HG02840 (cell line): ENCODE results near the gene TGM4.

ENCODE experiments used
- ATAC-seq: cut with Tn5 transposase; IDR thresholded peaks from one replicate; pipeline ENCODE4 v1.9.1; 2021; ENCODE audit warnings: mild to moderate bottlenecking, moderate library complexity, moderate number of reproducible peaks; ENCODE audit not compliant: unreplicated experiment, low FRiP score

Gene TGM4

DNA sequence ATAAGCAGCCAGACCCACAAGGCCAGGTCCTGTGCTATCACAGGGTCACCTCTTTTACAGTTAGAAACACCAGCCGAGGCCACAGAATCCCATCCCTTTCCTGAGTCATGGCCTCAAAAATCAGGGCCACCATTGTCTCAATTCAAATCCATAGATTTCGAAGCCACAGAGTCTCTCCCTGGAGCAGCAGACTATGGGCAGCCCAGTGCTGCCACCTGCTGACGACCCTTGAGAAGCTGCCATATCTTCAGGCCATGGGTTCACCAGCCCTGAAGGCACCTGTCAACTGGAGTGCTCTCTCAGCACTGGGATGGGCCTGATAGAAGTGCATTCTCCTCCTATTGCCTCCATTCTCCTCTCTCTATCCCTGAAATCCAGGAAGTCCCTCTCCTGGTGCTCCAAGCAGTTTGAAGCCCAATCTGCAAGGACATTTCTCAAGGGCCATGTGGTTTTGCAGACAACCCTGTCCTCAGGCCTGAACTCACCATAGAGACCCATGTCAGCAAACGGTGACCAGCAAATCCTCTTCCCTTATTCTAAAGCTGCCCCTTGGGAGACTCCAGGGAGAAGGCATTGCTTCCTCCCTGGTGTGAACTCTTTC is 39.6 kb downstream of the TGM4 start:
- no peak for ATAC-seq

DNA sequence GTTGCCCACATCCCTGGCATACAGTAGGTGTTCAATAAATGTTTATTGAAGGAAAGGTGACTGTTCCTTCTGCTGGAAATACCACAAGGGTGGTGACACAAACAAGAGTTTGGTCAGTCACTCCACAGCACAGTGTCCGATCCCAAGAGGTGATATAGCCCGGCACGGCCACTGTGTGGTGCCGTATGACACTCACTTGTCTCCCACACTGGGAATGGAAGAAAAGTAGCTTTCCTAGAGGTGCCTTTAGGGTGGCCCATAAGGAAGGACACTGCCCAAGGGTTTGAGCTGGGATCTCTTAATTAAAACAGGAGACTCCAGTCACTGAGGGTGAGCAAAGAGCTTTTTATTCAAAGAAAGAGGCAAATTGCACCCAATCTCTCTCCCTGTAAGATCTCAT is 40.5 kb downstream of the TGM4 start:
- ATAC-seq = no peak

DNA sequence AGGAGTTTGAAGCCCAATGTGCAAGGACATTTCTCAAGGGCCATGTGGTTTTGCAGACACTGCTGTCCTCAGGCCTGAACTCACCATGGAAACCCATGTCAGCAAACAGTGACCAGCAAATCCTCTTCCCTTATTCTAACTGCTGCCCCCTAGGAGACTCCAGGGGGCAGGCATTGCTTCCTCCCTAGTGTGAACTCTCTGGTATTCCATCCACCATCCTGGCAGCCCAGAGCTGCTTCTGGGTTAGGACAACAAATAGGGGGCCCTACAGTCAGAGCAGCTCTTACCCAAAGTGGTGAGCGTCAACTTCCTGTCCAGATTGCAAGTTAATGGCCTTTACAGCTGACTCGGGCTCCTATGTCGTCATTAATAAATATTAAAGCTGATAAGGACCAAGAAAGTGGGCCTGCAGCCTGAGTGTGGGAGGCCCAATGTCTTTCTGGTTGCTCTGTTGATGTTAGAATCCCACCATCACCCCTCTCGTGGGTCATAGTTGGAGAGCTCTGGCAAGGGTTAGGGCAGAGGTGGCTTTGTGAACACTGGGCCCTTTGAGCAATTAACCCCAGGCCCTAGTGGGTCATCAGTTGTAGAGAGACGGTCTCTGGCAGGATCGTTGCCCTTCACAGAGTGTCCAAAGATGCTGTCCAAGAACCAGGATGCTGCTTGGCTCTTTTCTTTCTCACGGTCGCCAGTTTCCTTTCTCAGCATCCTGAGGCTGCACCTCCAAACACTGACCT is 41.5 kb downstream of the TGM4 start:
- ATAC-seq = no peak

DNA sequence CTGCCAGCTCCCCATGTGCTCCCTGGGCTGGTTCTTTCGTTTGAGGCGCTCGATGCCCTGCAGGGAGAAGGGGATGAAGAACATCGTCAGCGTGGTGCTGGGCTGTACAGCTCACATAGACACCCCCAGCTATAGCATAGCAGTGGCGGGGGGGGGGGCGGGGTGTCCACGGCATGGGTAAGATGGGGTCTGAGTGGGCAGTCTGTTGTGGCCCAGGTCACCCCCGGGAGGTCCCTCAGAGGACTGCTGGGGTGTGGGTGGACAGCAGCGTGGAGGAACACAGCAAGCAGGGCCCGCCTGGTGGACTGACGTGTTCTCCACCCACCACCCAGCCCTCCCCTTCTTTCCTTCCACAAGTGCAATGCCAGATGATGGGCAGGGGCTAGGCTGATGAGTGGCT is 43.7 kb downstream of the TGM4 start:
- ATAC-seq = no peak

DNA sequence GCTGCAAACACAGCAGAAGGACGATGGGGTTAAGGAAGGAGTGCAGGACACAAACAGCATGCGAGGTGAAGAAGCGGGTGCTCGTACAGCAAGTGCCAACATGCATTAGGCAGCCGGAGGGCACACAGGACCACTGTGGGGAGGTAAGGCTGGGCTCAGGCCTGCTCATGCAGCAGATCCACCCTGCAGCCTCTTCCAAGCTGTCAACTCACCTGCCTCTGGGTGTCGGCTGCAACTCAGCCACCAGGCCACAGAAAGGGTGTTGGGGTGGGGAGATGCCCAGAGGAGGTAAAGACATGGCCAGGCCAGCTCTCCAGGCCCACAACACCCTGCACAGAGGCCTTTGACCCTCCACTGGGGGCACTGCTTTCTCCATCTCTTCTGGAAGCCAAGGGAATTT is 44.2 kb downstream of the TGM4 start:
- ATAC-seq = no peak

DNA sequence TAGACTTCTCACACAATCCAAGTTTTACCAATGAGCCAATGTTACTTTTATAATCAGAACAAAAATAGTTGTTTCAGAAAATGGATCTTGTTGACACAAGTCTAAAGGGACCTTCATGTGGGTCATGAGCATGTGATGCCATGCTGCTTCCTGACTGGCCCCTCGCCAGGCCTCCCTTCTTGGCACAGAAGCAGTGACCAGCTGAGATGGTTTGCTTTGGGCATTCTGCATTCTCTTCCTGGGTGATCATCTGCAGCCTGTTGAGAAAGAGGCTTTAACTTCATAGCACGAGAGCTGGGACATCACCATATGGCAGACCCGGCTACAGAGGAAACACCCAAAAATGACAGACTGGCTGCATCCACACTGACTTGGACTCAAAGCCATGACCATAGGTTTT is 45.7 kb downstream of the TGM4 start:
- no peak for ATAC-seq

DNA sequence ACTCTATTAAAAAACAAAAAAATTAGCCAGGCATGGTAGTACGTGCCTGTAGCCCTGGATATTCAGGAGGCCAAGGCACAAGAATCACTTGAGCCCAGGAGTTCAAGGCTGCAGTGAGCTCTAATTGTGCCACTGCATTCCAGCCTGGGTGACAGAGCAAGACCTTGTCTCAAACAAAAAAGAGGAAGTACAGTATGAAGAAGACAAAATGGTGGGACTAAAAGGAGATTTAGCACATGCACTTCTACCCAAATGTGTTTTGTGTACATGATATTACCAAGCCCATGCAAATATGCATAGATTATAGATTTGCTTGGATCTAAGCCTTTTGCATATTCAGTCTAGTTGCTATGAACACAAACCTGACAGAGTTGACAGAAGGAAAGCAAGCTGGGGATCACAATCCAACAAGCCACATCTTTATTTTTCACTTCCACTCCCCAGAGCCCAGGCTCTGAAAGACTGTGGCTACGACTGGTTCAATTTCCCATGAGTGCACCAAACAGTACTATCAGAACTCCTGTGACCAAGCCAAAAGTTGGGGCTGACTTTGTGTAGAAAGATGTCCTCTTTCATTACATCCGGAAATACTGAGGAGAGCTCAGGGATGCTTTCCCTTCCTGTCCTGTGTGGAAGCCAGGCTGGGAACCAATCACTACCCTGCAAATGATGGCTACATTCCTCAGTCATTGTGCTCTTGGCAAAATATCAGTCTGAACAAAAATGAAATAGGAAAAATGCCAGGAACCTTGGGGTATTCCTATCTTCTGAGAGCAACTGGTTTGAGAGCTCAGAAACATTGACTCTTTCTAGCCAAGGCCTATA is 49.4 kb downstream of the TGM4 start:
- no peak for ATAC-seq

DNA sequence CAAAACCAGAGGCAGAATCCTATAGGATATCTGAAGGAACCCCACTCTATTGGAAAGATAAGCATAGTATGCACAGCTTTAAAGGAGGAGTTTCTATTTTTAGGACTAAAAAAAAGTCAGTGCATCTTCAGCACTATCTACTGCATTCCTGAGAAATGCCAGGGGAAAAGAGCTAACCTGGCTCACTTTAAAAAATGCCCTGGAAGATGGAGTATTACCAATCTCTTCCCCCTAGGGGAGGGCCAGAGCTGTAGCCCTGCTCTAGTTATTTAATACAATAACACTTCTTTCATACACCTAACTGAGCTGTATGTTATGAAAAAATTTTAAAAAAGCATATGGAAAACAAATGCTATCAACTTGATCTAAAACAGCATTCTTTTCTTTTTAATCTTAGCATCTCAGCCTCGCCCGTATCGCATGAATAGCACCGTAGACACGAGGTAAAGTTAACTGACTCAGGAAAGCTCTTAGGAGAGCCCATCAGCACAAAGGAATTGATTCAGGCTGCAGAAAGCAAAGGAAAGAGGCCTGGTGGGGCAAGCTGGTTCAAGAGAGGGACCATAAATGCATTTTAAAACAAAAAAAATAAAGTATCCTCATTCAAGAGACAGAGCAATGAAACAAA is 50.2 kb downstream of the TGM4 start:
- ATAC-seq = no peak

DNA sequence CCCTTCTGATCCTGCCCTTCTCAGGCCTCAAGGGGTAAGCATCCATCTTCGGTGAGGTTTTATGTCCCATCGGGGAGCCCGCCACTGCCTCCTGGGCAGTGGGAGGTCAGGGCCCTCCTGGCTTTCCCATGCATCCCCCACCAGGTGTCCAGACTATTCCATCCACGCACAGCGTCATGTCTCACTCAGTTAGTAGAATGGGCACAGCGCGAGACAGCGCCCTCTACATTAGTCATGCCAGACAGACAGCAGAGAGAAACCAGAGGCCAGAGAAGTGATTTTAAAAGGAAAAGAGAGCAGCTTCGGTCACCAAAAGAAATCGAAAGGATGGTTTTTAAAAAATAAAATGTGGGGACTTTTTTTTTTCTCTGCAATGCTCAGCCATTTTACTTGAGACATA is 51.8 kb downstream of the TGM4 start:
- no peak for ATAC-seq

DNA sequence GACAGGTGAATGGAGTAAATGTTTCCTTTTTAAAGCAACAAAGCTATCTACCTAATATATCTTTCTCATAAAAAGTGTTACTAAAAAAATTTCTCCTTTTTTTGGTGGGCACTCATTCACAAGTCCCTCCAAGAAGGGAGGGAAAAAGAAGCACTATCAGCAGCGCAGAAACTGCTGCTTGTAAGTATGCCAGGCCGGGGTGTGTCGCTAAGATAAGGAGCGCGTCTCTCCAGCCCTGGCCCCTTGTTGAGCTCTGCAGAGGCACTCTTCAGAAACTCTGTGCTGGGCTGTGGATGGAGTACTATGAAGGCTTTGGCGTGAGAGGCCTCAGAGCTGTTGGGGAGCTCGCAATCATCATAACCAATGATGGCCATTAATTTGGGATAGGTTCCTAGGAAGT is 52.5 kb downstream of the TGM4 start:
- ATAC-seq = no peak

DNA sequence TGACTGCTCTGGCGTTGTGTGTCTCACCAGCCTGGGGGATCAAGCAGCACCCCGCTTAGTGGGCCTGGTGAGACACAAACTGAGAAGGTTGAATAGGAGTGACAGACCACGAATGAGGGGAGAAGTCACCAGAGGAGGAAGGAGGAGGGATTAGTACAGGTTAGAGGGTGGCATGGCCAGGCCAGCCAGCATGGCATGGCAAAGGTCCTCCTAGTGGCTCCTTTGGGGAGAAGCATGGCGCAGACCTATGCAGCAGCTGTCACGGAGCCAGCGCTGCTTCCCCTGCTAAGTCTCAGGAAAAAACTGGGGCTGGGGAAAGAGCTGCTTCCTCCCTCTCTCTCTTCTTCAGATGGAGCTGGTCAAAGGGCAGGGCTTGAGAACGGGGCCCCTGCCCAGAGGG is 53.0 kb downstream of the TGM4 start:
- ATAC-seq = no peak

DNA sequence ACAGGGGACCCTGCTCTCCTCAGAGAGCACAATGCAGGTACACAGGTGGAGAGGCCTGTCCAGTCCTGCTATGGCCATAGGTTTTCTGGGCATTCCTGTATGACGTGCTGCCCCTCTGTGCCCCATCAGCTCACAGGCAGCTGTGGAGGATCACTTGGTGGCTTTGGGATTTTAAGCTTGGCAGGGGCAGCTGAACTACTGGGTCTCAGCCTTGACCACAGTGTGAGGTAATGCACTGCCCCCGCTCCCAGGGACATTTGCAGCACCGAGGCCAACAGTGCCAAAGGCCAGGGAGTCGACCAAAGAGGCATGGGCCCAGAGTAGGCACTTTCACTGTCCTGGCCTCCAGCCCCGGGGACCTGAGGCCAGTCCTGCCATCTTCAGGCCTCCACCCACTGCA is 55.4 kb downstream of the TGM4 start:
- no peak for ATAC-seq

DNA sequence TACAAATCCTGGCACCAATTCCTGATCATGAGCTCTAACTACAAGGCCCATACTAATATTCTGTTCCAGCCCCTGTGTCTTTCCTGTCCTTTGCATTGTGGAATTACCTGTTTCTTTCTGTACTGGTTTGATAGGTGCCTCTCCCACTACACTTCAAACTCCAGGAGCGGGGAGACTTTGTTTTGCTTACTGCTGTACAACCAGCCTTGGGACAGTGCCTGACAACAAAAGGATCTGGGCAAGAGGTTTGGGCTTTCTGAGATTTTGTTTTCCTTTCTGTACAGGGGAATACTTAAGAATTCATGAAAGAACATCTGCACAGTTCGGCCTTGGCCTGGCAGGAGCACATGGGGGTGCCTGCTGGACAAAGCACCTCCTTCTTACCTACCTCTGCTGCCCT is 56.5 kb downstream of the TGM4 start:
- no peak for ATAC-seq

DNA sequence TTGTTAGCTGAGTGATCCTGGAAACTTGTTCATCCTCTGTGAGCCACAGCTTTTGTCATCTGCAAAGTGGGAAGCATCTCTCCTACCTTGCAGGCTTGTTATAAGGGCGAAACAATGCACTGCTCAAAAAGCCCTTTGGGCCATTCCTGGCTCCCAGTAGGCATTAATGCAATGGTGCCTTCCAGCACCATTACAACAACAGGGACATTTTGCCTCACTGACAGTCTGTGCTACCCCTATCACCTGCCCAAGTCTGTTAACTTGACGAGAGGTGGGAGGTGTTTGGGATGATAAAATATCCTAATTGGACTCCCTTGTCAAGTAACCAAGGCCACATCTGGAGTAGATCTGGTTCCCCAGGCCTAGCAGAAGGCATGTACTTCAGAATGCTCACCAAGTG is 57.4 kb downstream of the TGM4 start:
- no peak for ATAC-seq

DNA sequence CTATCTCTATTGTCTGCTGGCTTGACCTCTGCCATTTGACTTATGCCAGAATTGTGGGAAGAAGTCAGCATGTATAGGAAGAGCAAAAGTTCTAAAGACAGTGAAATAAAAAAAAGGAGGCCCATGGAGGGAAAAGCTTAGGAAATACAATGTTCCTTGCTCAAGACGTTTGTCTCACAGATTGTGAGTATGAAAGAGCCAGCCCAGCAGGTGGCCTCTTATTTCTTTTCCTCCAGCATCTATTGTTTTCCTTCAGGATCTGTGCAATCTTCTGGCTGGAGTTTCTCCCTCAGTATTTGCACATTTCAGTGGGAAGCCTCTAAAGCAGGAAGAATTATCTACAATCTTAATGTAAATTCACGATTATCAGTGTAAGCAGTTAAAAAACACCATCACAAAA is 57.9 kb downstream of the TGM4 start:
- no peak for ATAC-seq

DNA sequence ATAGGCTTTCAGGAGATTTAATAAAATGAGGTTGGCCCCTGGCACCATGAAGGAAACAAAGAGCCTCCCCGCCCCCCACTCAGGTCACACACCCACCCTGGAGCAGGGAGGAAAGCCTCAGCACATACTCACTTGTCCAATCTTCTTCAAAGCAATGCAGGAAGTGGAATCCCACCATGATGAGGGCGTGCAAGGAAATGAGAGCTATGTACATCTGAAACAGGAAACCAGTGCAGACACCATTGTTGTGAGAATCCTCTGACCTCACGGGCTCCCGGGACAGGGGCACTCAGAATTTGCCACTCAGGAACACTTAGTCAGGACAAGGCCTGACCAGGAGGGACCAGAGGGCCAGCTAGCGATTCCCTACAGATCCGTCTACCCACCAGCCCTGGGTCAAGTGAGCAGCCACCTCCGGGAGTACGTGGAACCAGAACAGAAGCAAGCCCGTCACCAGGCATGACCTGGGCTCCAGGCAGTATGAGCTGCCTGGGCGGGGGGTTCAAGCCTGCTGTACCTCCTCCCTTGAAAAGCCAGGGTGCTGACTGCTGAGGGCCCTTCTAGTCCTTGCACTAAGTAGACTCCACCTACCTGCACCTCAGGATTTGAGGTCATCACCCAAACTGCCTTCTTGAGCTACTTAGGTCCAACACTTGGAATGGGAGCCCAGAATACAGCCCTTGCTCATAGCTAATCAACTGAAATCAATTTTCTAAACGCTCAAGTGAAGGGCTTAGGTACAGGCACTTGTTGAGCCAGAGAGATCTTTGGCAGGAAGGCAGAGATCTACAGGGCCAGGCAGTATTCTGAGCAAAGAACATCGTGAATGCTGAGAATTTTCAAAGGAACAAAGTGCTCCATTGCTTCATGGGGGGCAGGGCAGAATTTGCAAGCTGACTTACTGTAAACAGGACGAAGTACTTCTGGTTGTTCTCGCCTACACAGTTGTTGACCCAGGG is 58.9 kb downstream of the TGM4 start:
- no peak for ATAC-seq

DNA sequence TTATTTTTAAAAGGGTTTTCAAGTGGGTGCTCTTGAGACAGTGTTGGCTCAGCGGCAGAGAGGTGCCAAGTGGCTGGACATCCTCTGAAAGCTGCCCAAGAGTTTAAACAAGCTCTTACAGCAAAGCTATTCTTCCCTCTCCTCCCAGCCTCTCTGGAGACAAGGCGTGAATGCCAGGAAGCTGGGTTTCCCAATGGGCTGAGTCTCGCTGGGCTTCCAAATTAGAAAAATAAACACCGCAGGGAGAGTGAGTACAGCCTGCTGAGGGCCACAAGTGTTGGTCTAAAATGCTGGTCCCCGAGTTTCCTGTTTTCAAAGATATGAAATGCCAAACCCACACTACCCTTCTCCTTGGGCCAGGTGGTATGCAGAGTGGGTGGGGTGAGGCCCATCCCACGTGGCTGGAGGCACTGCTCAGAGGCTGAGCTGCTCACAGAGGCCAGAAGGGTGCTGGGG is 65.2 kb downstream of the TGM4 start:
- no peak for ATAC-seq

DNA sequence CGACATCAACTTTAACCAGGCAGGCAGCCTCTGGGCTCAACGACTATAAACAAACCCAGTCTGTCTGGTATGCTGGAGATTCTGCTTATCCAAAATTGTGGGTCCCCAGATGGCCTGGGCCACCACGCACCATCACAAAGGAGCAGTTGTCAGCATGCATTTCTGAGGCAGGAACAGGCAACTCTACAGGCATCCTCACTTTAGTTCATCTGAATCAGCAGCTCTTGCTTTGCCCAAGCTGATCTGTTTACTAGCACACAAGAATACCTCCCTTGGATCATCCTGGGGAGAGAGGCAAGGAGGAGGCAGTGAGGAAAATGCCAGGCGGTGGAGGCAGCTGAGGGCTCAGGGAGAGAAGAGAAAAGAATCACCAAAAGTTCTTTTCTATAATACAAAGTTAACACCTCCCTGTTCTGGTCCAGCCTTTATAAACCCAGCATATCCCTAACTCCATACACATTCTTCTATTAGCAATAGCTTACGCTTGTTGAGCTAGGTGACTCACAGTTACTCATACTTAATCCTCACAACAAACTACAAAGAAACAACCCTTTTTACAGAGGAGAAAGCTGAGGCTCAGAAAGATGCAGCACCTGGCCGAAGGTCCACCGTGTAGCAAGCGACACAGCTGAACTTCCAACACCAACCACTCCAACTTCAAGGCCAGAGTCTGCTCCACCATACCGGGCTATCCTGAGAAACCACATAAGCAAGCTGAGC is 68.0 kb downstream of the TGM4 start:
- no peak for ATAC-seq

DNA sequence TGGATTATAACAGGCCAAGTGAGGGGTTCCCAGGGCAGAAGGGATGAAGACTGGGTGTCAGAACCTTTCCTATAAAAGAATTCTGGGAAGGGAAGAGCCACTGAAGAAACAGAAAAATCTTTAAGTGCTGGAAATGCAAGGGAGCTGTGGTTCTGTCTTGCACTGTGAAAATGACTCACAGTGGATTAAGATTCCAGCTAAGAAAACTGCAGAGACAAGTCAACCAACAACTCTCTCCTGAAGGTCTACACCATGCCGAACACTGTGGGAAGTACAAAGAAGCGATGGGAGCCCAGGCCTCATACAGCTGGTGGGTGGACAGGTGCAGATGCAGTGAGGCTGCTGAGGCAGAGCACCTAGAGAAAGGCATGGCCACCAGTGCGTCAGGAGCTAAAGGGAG is 73.8 kb downstream of the TGM4 start:
- ATAC-seq = no peak
